Neural cell (in vitro differentiated cells): ENCODE measurements around the gene TPD52L1.

Source experiments
- EP300 ChIP-seq: fragments of 450-650 bp; conservative IDR thresholded peaks from 2 replicates; pipeline ENCODE4 v1.6.1; 2014; ENCODE audit warnings: antibody characterized with exemption, mild to moderate bottlenecking, moderate library complexity; ENCODE audit not compliant: poor library complexity, severe bottlenecking
- EZH2 ChIP-seq: fragments of 200-600, 300-800 bp; shearing (Covaris generic), sonication (generic); IDR thresholded peaks from 2 replicates; pipeline ENCODE4 v1.6.1; 2014; ENCODE audit warnings: antibody characterized with exemption, low read length, borderline replicate concordance, mild to moderate bottlenecking; ENCODE audit not compliant: insufficient read depth, poor library complexity, severe bottlenecking
- POLR2AphosphoS5 ChIP-seq: IDR thresholded peaks from 2 replicates; pipeline ENCODE4 v1.6.1; 2012
- RAD21 ChIP-seq: fragments of 450-650 bp; conservative IDR thresholded peaks from 2 replicates; pipeline ENCODE4 v1.6.1; 2014; ENCODE audit warnings: antibody characterized with exemption, mild to moderate bottlenecking, moderate library complexity
- REST ChIP-seq: IDR thresholded peaks from 2 replicates; pipeline ENCODE4 v1.6.1; 2012; ENCODE audit warnings: borderline replicate concordance
- SMC3 ChIP-seq: fragments of 450-650 bp; conservative IDR thresholded peaks from 2 replicates; pipeline ENCODE4 v1.6.1; 2014; ENCODE audit warnings: antibody characterized with exemption, mild to moderate bottlenecking, moderate library complexity; ENCODE audit not compliant: poor library complexity
- TF ChIP-seq, protein P1 (sequence below): fragments of 450-650 bp; IDR thresholded peaks from 2 replicates; pipeline ENCODE4 v1.5.1; 2014; ENCODE audit warnings: antibody characterized with exemption, mild to moderate bottlenecking, moderate library complexity; ENCODE audit not compliant: poor library complexity, severe bottlenecking

DNA sequence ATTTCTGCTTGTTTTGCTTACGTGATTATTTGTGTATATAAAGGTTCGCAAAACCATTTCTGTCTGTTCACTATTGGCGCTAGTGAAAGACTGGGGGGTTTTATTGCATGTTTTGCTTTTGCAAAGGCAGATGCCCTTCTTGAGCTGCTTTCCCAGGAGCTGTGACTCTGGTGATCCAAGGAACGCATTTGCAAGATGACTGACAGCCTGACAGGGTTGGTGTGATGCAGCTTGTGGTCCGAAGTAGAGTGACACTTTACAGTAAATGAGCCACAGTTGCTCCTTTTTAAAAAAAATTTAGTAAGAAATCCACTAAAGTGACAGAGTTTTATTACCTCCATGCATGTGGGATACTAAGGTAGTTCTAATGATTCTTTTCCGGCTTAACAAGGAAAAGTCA is 73.7 kb downstream of the TPD52L1 start:
- TF ChIP-seq, protein P1, sequence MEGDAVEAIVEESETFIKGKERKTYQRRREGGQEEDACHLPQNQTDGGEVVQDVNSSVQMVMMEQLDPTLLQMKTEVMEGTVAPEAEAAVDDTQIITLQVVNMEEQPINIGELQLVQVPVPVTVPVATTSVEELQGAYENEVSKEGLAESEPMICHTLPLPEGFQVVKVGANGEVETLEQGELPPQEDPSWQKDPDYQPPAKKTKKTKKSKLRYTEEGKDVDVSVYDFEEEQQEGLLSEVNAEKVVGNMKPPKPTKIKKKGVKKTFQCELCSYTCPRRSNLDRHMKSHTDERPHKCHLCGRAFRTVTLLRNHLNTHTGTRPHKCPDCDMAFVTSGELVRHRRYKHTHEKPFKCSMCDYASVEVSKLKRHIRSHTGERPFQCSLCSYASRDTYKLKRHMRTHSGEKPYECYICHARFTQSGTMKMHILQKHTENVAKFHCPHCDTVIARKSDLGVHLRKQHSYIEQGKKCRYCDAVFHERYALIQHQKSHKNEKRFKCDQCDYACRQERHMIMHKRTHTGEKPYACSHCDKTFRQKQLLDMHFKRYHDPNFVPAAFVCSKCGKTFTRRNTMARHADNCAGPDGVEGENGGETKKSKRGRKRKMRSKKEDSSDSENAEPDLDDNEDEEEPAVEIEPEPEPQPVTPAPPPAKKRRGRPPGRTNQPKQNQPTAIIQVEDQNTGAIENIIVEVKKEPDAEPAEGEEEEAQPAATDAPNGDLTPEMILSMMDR: no peak
- TF ChIP-seq POLR2AphosphoS5 (peak; percentile 20), REST (no peak), SMC3 (no peak), RAD21 (no peak), EP300 (peak; percentile 29), EZH2 (no peak)
